Neural cell (in vitro differentiated cells): Measurements from ENCODE around the gene REST.

Experiments
- EP300 ChIP-seq: fragments of 450-650 bp; conservative IDR thresholded peaks from 2 replicates; pipeline ENCODE4 v1.6.1; 2014; ENCODE audit warnings: antibody characterized with exemption, mild to moderate bottlenecking, moderate library complexity; ENCODE audit not compliant: poor library complexity, severe bottlenecking
- EZH2 ChIP-seq: fragments of 200-600, 300-800 bp; shearing (Covaris generic), sonication (generic); IDR thresholded peaks from 2 replicates; pipeline ENCODE4 v1.6.1; 2014; ENCODE audit warnings: antibody characterized with exemption, low read length, borderline replicate concordance, mild to moderate bottlenecking; ENCODE audit not compliant: insufficient read depth, poor library complexity, severe bottlenecking
- MXI1 ChIP-seq: fragments of 450-650 bp; conservative IDR thresholded peaks from 2 replicates; pipeline ENCODE4 v1.6.1; 2014; ENCODE audit warnings: antibody characterized with exemption, mild to moderate bottlenecking; ENCODE audit not compliant: poor library complexity, severe bottlenecking
- POLR2AphosphoS5 ChIP-seq: IDR thresholded peaks from 2 replicates; pipeline ENCODE4 v1.6.1; 2012
- SMC3 ChIP-seq: fragments of 450-650 bp; conservative IDR thresholded peaks from 2 replicates; pipeline ENCODE4 v1.6.1; 2014; ENCODE audit warnings: antibody characterized with exemption, mild to moderate bottlenecking, moderate library complexity; ENCODE audit not compliant: poor library complexity
- TAF1 ChIP-seq: IDR thresholded peaks from 2 replicates; pipeline ENCODE4 v1.6.1; 2012; ENCODE audit warnings: low read depth
- TF ChIP-seq, protein P1 (sequence below): fragments of 450-650 bp; IDR thresholded peaks from 2 replicates; pipeline ENCODE4 v1.5.1; 2014; ENCODE audit warnings: antibody characterized with exemption, mild to moderate bottlenecking, moderate library complexity; ENCODE audit not compliant: poor library complexity, severe bottlenecking
- TF ChIP-seq, protein P2 (sequence below): IDR thresholded peaks from 2 replicates; pipeline ENCODE4 v1.6.1; 2012; ENCODE audit warnings: borderline replicate concordance

DNA sequence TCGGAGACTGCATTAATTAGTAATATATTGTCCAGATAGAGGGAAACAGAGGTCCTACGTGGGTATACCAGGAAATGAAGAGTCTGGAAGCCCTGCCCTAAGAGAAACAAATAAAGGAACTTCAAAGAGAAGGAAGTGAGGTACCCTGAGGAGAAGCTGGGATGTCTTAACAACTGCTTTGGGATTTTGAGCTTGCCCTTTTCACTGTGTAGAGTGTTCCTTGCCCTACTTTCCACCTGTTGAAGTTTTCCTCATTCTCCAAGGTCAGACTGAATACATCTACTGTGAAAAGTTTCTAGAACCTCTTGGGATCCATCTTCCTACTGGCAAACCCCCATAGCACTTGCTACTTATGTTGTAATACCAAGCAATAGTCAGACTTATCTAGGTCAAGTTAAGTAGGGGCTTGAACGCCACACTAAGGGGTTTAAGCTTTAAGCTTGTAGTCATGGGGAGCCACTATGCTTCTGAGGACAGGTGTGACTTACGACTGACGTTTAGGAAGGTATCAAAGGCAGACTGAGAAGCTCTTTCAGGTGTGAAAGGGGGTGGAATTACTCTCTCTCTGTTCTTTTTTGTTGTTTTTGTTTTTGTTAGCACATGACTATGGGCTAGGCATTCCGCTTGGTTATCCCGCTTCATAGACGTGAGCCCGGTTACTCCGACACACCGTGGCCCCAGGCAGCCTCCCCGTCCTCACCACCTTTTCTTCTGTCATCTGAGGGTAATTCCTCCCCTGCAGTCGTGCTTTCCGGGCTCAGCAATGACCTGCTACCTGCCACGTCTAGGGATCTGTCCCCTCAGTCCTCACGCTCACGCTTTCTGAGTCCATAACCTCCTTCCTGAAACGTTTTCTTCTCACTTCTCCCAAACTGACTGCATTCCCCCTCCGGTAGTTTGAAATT lies 959 bp upstream of the REST start:
- TF ChIP-seq POLR2AphosphoS5, result no peak
- TF ChIP-seq, protein P1, sequence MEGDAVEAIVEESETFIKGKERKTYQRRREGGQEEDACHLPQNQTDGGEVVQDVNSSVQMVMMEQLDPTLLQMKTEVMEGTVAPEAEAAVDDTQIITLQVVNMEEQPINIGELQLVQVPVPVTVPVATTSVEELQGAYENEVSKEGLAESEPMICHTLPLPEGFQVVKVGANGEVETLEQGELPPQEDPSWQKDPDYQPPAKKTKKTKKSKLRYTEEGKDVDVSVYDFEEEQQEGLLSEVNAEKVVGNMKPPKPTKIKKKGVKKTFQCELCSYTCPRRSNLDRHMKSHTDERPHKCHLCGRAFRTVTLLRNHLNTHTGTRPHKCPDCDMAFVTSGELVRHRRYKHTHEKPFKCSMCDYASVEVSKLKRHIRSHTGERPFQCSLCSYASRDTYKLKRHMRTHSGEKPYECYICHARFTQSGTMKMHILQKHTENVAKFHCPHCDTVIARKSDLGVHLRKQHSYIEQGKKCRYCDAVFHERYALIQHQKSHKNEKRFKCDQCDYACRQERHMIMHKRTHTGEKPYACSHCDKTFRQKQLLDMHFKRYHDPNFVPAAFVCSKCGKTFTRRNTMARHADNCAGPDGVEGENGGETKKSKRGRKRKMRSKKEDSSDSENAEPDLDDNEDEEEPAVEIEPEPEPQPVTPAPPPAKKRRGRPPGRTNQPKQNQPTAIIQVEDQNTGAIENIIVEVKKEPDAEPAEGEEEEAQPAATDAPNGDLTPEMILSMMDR, result no peak
- TF ChIP-seq EZH2, result no peak
- TF ChIP-seq TAF1, result no peak
- TF ChIP-seq, protein P2, sequence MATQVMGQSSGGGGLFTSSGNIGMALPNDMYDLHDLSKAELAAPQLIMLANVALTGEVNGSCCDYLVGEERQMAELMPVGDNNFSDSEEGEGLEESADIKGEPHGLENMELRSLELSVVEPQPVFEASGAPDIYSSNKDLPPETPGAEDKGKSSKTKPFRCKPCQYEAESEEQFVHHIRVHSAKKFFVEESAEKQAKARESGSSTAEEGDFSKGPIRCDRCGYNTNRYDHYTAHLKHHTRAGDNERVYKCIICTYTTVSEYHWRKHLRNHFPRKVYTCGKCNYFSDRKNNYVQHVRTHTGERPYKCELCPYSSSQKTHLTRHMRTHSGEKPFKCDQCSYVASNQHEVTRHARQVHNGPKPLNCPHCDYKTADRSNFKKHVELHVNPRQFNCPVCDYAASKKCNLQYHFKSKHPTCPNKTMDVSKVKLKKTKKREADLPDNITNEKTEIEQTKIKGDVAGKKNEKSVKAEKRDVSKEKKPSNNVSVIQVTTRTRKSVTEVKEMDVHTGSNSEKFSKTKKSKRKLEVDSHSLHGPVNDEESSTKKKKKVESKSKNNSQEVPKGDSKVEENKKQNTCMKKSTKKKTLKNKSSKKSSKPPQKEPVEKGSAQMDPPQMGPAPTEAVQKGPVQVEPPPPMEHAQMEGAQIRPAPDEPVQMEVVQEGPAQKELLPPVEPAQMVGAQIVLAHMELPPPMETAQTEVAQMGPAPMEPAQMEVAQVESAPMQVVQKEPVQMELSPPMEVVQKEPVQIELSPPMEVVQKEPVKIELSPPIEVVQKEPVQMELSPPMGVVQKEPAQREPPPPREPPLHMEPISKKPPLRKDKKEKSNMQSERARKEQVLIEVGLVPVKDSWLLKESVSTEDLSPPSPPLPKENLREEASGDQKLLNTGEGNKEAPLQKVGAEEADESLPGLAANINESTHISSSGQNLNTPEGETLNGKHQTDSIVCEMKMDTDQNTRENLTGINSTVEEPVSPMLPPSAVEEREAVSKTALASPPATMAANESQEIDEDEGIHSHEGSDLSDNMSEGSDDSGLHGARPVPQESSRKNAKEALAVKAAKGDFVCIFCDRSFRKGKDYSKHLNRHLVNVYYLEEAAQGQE, result no peak
- TF ChIP-seq SMC3, result no peak
- TF ChIP-seq EP300, result no peak
- no peak for TF ChIP-seq MXI1
